Spleen (tissue), 11 donors: ENCODE results near the gene SORBS2. TPM values are rescaled to one million over a fixed set of nuclear protein-coding genes. Genes with fewer than 3 reads are reported as not detected.
A peak's percentile ranks its signal among the peaks of the same experiment; 100 is the strongest.

Experiments used
- DNase-seq: peaks from one replicate; pipeline ENCODE4 v3.0.0-alpha.2; 2020
- H3K27ac ChIP-seq, 8 donors: fragments of 200-600 bp; sonication (generic) in 7 of 8; 1 replicate in 4 of 8; 2 replicates in 4 of 8; pipeline versions ENCODE4 v1.5.0 to v1.8.0; 2016 to 2021; ENCODE audit warnings: inconsistent platforms in 4 of 8, mild to moderate bottlenecking in 4 of 8, moderate library complexity in 1 of 8
- H3K27me3 ChIP-seq, 7 donors: fragments of 200-600 bp; sonication (generic) in 6 of 7; replicated peaks in 1 of 7; 1 replicate in 4 of 7; 2 replicates in 3 of 7; pipeline versions ENCODE4 v1.5.0 to v1.8.0; 2016 to 2021; ENCODE audit warnings: inconsistent platforms in 3 of 7, mild to moderate bottlenecking in 1 of 7
- H3K36me3 ChIP-seq, 6 donors: fragments of 200-600 bp; sonication (generic) in 5 of 6; 1 replicate in 4 of 6; 2 replicates in 2 of 6; pipeline versions ENCODE4 v1.5.0 to v1.8.0; 2016 to 2021; ENCODE audit warnings: inconsistent platforms in 2 of 6
- H3K4me1 ChIP-seq, 6 donors: fragments of 200-600 bp; sonication (generic) in 5 of 6; 1 replicate in 3 of 6; 2 replicates in 3 of 6; pipeline versions ENCODE4 v1.5.0 to v1.8.0; 2016 to 2021; ENCODE audit warnings: inconsistent platforms in 3 of 6
- H3K4me3 ChIP-seq, 8 donors: fragments of 200-600 bp; sonication (generic) in 7 of 8; 1 replicate in 4 of 8; 2 replicates in 4 of 8; pipeline versions ENCODE4 v1.5.0 to v1.8.0; 2016 to 2021; ENCODE audit warnings: inconsistent platforms in 4 of 8, mild to moderate bottlenecking in 4 of 8, moderate library complexity in 2 of 8
- H3K9me3 ChIP-seq, 8 donors: fragments of 200-600 bp; sonication (generic) in 7 of 8; 1 replicate in 4 of 8; 2 replicates in 4 of 8; pipeline versions ENCODE4 v1.5.0 to v1.8.0; 2016 to 2021; ENCODE audit warnings: inconsistent platforms in 4 of 8
- CTCF ChIP-seq, 11 experiments: fragments of 200-600 bp in 7 of 11; fragments of 450-650 bp in 4 of 11; sonication (generic) in 4 of 11; IDR thresholded peaks in 8 of 11; conservative IDR thresholded peaks in 3 of 11; 1 replicate in 7 of 11; 2 replicates in 4 of 11; pipeline versions ENCODE4 v1.4.0 to v1.8.0; 2016 to 2021; ENCODE audit warnings: antibody characterized with exemption in 11 of 11, inconsistent platforms in 4 of 11, mild to moderate bottlenecking in 1 of 11
- POLR2A ChIP-seq, 3 donors: fragments of 450-650 bp; IDR thresholded peaks; one replicate each; pipeline ENCODE4 v1.5.1; 2017; ENCODE audit warnings: antibody characterized with exemption in 3 of 3, mild to moderate bottlenecking in 1 of 3
- POLR2AphosphoS5 ChIP-seq, 3 donors: sonication (generic); formaldehyde crosslinking; IDR thresholded peaks; one replicate each; pipeline ENCODE4 v1.5.1; 2017; ENCODE audit warnings: antibody characterized with exemption in 3 of 3
- WGBS, 5 donors: extraction: QIAGEN DNeasy Blood & Tissue Kit in 3 of 5; methylation state at CpG; one replicate each; pipeline versions ENCODE4 v1.1.5 to v1.1.7; 2013 to 2018; 5-methylcytosine and 5-hydroxymethylcytosine counted together
- intact Hi-C: fragments of 100-400 bp; cut with DNase I; formaldehyde crosslinking; loops from one replicate; pipeline ENCODE4 v1.15.0; 2023; ENCODE audit warnings: low total_unique reads
- polyA plus RNA-seq, 3 donors: library from polyadenylated mRNA; stranded (reverse); fragments of 200-250 nt; gene quantifications; one replicate each; pipeline ENCODE4 v1.2.1, GENCODE V29; 2013
- total RNA-seq, 7 donors: library from RNA; depleted of rRNA in 3 of 7; stranded (reverse); fragments of >200 nt in 3 of 7; fragmentation: NEBNext Ultra II Directional in 4 of 7; extraction: Animal tissue kit (Norgen Biotek cat#: 25700) in 4 of 7; gene quantifications; one replicate each; pipeline versions ENCODE4 v1.1.0 to v1.2.1, GENCODE V29; 2016 to 2021
- donor health status: healthy with polysubstance abuse.
- donor health status: DM: no; HTN: no; CAD: no; lungs with moderate emphysema.
- donor health status: DM: no; HTN: no; CAD: no.
- donor health status: Bipolar disorder and iron deficiency.
- donor health status: healthy.
- donor health status: DM: no; HTN: no; CAD: no.
- donor health status: DM: yes; HTN: yes; CAD: no.

SORBS2 gene
- total and polyA plus RNA-seq, 10 donors = 5.9 to 128 (median 84.8) TPM

GRCh38 chr4:185840201-185840600 lies 28.2 kb upstream of the SORBS2 start:
- Histone ChIP-seq H3K27me3 (no peaks in the 10 kb centered on the region), H3K27ac (peak overlapping the region in 1 of 8 donors; percentile 48), H3K4me1 (peaks cover 0 to 11% (median 0%) of the 10 kb centered on the region in 6 donors), H3K4me3 (no peak overlapping the region), H3K9me3 (no peaks in the 10 kb centered on the region), H3K36me3 (no peaks in the 10 kb centered on the region)
- intact Hi-C loops = no loop called here
- DNase-seq = no peak
- TF ChIP-seq CTCF (IDR thresholded peaks at IDR 0.05 in 8 of 11, conservative IDR thresholded peaks at IDR 0.05 in 3 of 11) = no peak
- no peak for TF ChIP-seq POLR2A (IDR thresholded peaks at IDR 0.05)
- no peak for TF ChIP-seq POLR2AphosphoS5 (IDR thresholded peaks at IDR 0.05)
- 69 to 94% (median 91%) methylated on average over 2 of the region's 2 CpGs for WGBS, 5 donors

- H3K27ac ChIP-seq = peak overlapping the region in 5 of 8 donors; percentile 3 to 59 (median 28)
These were observed 27.8 kb upstream of the SORBS2 start for GRCh38 chr4:185839770-185840169.

GRCh38 chr4:185839194-185839712 lies 27.3 kb upstream of the SORBS2 start:
- H3K27ac ChIP-seq = peak overlapping the region in 5 of 8 donors; percentile 3 to 59 (median 28)
- H3K27me3 ChIP-seq = no peaks in the 10 kb centered on the region
- H3K4me3 ChIP-seq = no peak overlapping the region
- no peak for DNase-seq
- intact Hi-C loops = no loop called here
- no peak for TF ChIP-seq CTCF (IDR thresholded peaks at IDR 0.05 in 8 of 11, conservative IDR thresholded peaks at IDR 0.05 in 3 of 11)
- TF ChIP-seq POLR2A (IDR thresholded peaks at IDR 0.05) = no peak
- no peak for TF ChIP-seq POLR2AphosphoS5 (IDR thresholded peaks at IDR 0.05)
- H3K36me3 ChIP-seq = no peaks in the 10 kb centered on the region
- H3K9me3 ChIP-seq = no peaks in the 10 kb centered on the region
- peaks cover 0 to 11% (median 0%) of the 10 kb centered on the region in 6 donors for H3K4me1 ChIP-seq
- WGBS, 5 donors = 69 to 76% (median 74%) methylated on average over 9 of the region's 9 CpGs

More at GRCh38 chr4:185839770-185840169, 27.8 kb upstream of the SORBS2 start:
- H3K4me1 ChIP-seq = peaks cover 0 to 11% (median 0%) of the 10 kb centered on the region in 6 donors
- no peaks in the 10 kb centered on the region for H3K27me3 ChIP-seq
- no peaks in the 10 kb centered on the region for H3K36me3 ChIP-seq
- 83 to 87% (median 86%) methylated on average over 6 of the region's 6 CpGs for WGBS, 5 donors
- intact Hi-C loops = no loop called here
- TF ChIP-seq POLR2A (IDR thresholded peaks at IDR 0.05) (no peak), CTCF (IDR thresholded peaks at IDR 0.05 in 8 of 11, conservative IDR thresholded peaks at IDR 0.05 in 3 of 11) (no peak), POLR2AphosphoS5 (IDR thresholded peaks at IDR 0.05) (no peak)
- no peak overlapping the region for H3K4me3 ChIP-seq
- DNase-seq = no peak
- no peaks in the 10 kb centered on the region for H3K9me3 ChIP-seq

- no peak overlapping the region for H3K4me3 ChIP-seq
- TF ChIP-seq CTCF (IDR thresholded peaks at IDR 0.05 in 8 of 11, conservative IDR thresholded peaks at IDR 0.05 in 3 of 11) (no peak), POLR2AphosphoS5 (IDR thresholded peaks at IDR 0.05) (no peak), POLR2A (IDR thresholded peaks at IDR 0.05) (no peak)
- no peaks in the 10 kb centered on the region for H3K9me3 ChIP-seq
- DNase-seq = no peak
- peak overlapping the region in 5 of 8 donors; percentile 3 to 59 (median 28) for H3K27ac ChIP-seq
- no peaks in the 10 kb centered on the region for H3K27me3 ChIP-seq
- no peaks in the 10 kb centered on the region for H3K36me3 ChIP-seq
- intact Hi-C loops = no loop called here
- H3K4me1 ChIP-seq = peaks cover 0 to 11% (median 0%) of the 10 kb centered on the region in 6 donors
- WGBS, 5 donors = 83 to 91% (median 87%) methylated on average over 11 of the region's 11 CpGs
These were observed 26.7 kb upstream of the SORBS2 start for GRCh38 chr4:185838514-185839193.
